ENCODE measurements around the gene CNBD2.

CNBD2 gene

GRCh38 chr20:35954200-35954906 lies 14.0 kb upstream of the CNBD2 start, which contains the start of gene SCAND1:
TSS of gene SCAND1 (minus strand) at chr20:35954502. CDS start at chr20:35954284, 218 bp downstream.
- TF ChIP-seq RAD21 (IDR thresholded peaks at IDR 0.05; ENCODE audit: low read depth) (peak; percentile 39; the same call in 1 of the 2 replicates), CREB1 (IDR thresholded peaks at IDR 0.05; ENCODE audit: low read depth) (no peak), TEAD4 (IDR thresholded peaks at IDR 0.05) (no peak), FOXM1 (IDR thresholded peaks at IDR 0.05; ENCODE audit: borderline replicate concordance, low read depth) (peak; percentile 18; the same call in 1 of the 2 replicates), TAF1 (IDR thresholded peaks at IDR 0.05; ENCODE audit: low read depth) (peak; percentile 89), ZBTB7A (IDR thresholded peaks at IDR 0.05; ENCODE audit: low read depth) (no peak), EP300 (IDR thresholded peaks at IDR 0.05; ENCODE audit: borderline replicate concordance) (no peak), YY1 (IDR thresholded peaks at IDR 0.05; ENCODE audit: low read depth) (peak; percentile 90), CEBPB (IDR thresholded peaks at IDR 0.05) (no peak), MAX (IDR thresholded peaks at IDR 0.05) (peak; percentile 95), TCF12 (IDR thresholded peaks at IDR 0.05; ENCODE audit: low read depth) (peak; percentile 71; the same call in 1 of the 2 replicates), REST (IDR thresholded peaks at IDR 0.05; ENCODE audit: low read depth) (0 out of 2 replicates have a peak, but pooled peaks have one; percentile 20), NFIC (IDR thresholded peaks at IDR 0.05) (peak; percentile 21; the same call in 1 of the 2 replicates), USF1 (IDR thresholded peaks at IDR 0.05) (no peak), EGR1 (IDR thresholded peaks at IDR 0.05) (no peak)

GRCh38 chr20:35954907-35955251 lies 13.5 kb upstream of the CNBD2 start:
- TF ChIP-seq TAF1 (IDR thresholded peaks at IDR 0.05; ENCODE audit: low read depth) (no peak), EP300 (IDR thresholded peaks at IDR 0.05; ENCODE audit: borderline replicate concordance) (no peak), YY1 (IDR thresholded peaks at IDR 0.05; ENCODE audit: low read depth) (no peak), EGR1 (IDR thresholded peaks at IDR 0.05) (no peak), USF1 (IDR thresholded peaks at IDR 0.05) (no peak), ZBTB7A (IDR thresholded peaks at IDR 0.05; ENCODE audit: low read depth) (no peak), NFIC (IDR thresholded peaks at IDR 0.05) (no peak), CEBPB (IDR thresholded peaks at IDR 0.05) (no peak), TCF12 (IDR thresholded peaks at IDR 0.05; ENCODE audit: low read depth) (no peak), REST (IDR thresholded peaks at IDR 0.05; ENCODE audit: low read depth) (no peak), RAD21 (IDR thresholded peaks at IDR 0.05; ENCODE audit: low read depth) (no peak), FOXM1 (IDR thresholded peaks at IDR 0.05; ENCODE audit: borderline replicate concordance, low read depth) (no peak), TEAD4 (IDR thresholded peaks at IDR 0.05) (no peak), MAX (IDR thresholded peaks at IDR 0.05) (no peak), CREB1 (IDR thresholded peaks at IDR 0.05; ENCODE audit: low read depth) (no peak)

GRCh38 chr20:35956616-35957015 lies 11.8 kb upstream of the CNBD2 start:
- TF ChIP-seq REST (IDR thresholded peaks at IDR 0.05; ENCODE audit: low read depth) (no peak), TAF1 (IDR thresholded peaks at IDR 0.05; ENCODE audit: low read depth) (no peak), EGR1 (IDR thresholded peaks at IDR 0.05) (no peak)

- no peak for TF ChIP-seq NFIC (IDR thresholded peaks at IDR 0.05)
- TF ChIP-seq RAD21 (IDR thresholded peaks at IDR 0.05; ENCODE audit: low read depth) = no peak
- no peak for TF ChIP-seq TEAD4 (IDR thresholded peaks at IDR 0.05)
- TF ChIP-seq CEBPB (IDR thresholded peaks at IDR 0.05) = no peak
- no peak for TF ChIP-seq TAF1 (IDR thresholded peaks at IDR 0.05; ENCODE audit: low read depth)
Measured at GRCh38 chr20:35963878-35964277, 4.5 kb upstream of the CNBD2 start.

Measured in Ishikawa (cell line).